ENCODE measurements around the gene NR3C1.

NR3C1 gene

DNA sequence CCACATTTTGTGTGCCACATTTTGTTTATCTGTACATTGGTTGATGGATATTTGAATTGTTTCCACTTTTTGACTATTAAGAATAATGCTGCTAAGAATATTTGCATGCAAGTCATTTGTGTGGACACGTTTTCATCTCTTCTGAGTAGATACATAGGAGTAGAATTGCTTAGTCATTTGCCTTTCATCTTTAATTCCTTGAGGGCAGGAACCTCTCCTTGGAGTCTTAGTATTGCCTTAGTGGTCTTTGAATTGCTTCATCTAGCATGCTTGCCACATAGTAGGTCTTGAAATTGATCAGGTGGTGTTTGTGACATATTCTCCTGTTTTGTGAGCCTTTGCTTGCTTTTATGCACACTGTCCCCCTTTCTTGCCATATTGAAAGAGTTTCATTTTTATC is 128.5 kb downstream of the NR3C1 start:
- DNase-seq (ENCODE audit: insufficient read length, low spot score) (no peak), FAIRE-seq (peak; percentile 65)

DNA sequence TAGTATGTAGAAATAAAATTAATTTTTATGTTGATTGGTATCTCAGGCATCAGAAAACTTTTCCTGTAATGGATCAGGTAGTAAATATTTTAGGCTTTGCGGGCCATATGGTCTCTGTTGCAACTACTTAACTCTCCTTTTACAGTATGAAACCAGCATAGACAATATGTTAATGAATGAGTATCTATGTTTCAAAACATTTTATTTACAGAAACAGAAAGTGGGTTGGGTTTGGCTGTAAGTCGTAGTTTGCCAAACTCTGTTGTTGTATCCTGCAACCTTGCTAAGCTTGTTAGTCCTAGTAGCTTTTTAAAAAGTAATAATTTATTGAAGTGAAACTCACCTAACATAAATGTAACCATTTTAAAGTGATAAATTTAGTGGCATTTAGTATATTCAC is 132.1 kb downstream of the NR3C1 start:
- DNase-seq (ENCODE audit: insufficient read length, low spot score) (no peak), FAIRE-seq (peak; percentile 70)

DNA sequence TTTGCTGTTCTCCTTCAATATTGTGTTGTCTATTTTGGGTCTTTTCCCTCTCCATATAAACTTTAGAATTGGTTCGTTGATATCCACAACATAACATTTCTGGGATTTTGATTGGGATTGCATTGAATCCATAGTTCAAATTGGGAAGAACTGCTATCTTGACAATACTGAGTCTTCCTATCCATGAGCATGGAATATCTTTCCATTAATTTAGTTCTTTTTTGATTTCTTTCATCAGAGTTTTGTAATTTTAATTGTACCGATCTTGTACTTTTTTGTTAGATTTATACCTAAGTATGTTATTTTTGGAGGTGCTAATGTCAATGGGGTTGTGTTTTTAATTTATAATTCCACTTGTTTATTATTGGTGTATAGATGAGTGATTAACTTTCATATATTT is 135.1 kb downstream of the NR3C1 start:
- no peak for DNase-seq (ENCODE audit: insufficient read length, low spot score)
- no peak for FAIRE-seq

DNA sequence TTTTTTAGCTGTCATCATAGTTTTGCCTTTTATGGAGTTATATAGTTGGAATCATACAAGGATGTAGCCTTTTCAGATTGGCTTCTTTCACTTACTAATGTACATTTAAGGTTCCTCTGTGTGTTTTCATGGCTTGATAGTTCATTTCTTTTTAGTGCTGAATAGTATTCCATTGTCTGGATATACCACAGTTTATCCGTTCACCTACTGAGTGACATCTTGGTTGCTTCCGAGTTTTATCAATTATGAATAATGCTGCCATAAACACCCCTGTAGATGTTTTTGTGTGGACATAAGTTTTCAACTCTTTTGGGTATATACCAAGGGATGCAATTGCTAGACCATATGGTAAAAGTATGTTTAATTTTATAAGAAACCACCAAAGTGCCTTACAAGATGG is 136.3 kb downstream of the NR3C1 start:
- FAIRE-seq, result no peak
- DNase-seq (ENCODE audit: insufficient read length, low spot score), result no peak

DNA sequence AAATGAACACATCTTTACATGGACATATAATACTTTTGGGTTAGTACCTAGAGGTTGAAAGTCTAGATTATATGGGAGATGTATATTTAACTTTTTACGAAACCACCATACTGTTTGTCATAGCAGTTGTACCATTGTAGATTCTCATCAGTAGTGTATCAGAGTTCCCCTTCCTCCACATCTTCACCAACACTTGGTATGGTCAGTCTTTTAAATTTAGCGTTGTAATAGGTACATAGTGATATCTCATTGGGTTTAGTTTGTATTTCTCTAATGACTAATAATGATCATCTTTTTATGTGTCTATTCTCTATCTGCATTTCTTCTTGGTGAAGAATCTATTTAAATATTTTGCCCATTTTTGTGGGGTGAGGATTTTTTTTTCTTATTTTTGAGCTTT is 137.5 kb downstream of the NR3C1 start:
- DNase-seq (ENCODE audit: insufficient read length, low spot score) (no peak), FAIRE-seq (no peak)

DNA sequence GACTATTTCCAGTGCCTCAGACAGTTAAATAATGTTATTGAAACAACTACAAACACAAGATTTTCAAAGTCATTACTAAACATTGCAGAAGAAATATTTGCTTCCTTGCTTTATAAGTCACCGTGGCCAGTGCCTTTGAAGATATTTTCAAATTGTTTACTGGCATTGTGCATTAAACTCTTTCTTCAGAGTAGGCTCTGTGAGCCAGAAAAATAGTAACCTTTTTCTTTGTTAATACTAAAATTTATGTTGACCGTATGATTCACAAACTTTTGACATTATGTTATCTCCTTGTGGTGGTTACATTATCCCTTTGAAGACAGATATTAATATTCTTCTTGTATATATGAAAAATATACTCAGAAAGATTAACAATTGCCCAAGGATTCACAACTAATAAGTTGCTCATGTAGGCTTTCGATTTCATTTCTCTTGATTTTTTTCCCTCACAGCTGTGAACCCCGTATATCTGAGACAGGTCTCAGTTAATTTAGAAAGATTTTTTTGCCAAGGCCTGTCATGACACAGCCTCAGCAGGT is 140.1 kb downstream of the NR3C1 start:
- no peak for FAIRE-seq
- no peak for DNase-seq (ENCODE audit: insufficient read length, low spot score)

DNA sequence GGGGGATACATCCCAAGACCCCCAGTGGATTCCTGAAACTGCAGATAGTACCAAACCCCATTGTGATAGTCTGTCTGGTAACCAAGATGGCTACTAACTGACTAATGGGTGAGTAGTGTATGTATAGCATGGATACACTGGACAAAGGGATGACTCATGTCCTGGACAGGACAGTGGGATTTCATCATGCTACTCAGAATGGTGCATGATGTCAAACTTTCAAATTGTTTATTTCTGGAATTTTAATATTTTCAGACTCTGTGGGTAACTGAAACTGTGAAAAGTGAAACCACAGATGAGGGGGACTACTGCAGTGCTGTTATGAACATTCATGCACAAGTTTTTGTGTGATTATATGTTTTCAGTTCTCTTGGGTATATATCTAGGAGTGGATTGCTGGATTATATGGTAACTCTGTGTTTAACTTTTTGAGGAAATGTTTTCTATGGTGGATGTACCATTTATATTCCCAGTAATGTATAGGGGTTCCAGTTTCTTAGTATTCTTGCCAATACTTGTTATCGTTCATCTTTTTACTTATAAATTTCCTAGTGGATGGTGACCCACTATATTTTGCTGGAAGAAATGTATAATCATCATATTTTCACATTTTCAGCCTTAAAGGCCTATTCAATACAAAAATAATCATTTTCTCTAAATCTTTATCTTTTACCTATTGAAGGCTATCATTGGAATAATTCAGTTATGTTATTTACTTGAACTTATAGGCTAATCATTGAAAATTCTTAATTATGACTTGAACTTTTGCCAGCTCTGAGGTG is 140.9 kb downstream of the NR3C1 start:
- FAIRE-seq, result peak; percentile 68
- DNase-seq (ENCODE audit: insufficient read length, low spot score), result no peak

DNA sequence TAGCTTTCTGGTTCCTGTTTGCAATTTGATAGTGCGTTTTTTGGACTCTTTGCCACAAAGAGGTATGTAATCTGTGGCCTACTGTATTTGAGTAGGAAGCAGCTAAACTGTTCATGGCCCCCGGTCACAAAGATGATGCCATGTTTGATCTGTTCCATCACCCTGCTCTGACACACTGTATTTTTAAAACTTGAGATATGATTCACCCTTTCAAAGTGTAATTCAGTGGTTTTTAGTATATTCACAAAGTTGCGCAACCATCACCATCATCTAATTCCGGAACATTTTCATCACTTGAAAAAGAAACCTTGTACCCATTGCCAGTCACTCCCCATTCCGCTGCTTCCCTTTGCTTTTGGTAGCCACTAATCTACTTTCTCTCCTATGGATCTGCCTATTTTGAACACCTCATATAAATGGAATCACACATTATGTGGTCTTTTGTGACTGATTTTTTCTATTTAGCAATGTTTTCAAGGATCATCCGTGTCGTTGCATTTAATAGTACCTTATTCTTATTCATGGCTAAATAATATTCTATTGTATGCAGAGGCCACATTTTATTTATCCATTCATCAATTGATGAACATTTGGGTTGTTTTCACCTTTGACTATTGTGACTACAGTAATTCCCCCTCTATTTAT is 141.6 kb downstream of the NR3C1 start:
- DNase-seq (ENCODE audit: insufficient read length, low spot score), result no peak
- peak; percentile 59 for FAIRE-seq

DNA sequence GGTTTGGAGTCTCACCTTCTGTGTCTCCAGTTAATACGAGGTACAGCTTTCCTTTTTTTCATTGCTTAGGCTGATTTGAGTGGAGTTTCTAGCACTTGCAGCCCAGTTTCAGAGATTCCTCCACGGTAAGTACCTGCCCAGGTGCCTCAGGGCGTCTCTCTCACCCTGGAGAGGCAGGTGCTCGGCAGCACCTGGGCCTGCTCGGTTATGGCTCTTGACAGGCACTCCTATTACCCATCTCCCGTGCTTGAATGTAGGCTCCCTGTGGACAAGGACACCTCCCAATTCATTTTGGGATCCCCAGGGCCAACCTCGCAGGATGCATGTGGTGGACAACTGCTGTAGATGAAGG is 144.3 kb downstream of the NR3C1 start:
- DNase-seq (ENCODE audit: insufficient read length, low spot score) (no peak), FAIRE-seq (no peak)

DNA sequence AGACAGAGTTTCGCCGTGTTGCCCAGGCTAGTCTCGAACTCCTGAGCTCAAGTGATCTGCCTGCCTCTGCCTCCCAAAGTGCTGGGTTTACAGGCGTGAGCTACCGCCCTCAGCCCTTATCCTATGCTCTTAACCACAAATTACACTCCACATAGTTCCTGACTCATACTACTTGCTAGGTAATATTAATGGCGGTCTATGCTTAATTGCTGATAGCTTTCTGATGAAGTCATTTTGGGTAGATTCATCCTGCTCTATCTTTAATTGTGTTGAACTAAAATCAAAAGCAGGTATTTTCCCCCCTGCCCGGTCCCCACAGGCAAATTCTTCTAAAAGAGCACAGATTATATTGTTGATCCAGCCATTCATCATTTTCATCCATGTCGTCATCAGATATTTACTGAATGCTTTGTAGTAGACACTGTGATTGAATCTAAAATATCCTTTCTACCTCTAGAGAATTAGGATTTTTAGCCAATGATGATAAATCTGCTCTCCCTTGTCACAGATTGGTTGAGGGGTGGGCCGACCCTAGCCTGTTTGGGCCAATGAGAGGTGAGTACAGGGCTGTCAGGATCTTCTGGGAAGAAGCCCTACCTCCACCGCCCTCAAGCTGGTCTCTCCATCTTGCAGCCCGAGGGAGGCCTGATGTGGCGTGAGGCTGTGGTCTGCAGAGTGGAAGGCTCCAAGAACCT is 144.8 kb downstream of the NR3C1 start:
- FAIRE-seq (no peak), DNase-seq (ENCODE audit: insufficient read length, low spot score) (no peak)

DNA sequence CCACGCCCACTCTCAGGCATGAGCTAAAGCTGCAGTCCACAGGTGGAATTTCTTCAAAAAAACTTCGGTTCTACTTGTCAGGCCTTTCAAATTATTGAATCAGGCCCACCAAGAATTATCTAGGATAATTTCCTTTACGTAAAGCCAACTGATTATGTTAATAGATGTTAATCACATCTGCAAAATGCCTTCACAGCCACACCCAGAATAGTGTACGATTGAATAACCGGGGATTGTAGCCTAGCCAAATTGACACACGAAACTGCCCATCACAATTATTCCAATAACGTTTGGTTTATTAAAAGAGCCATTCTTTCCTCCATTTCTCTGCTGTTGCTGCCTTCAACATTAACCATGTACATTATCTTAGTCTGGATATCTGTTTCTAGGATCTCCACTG is 148.7 kb downstream of the NR3C1 start:
- FAIRE-seq (no peak), DNase-seq (ENCODE audit: insufficient read length, low spot score) (no peak)

DNA sequence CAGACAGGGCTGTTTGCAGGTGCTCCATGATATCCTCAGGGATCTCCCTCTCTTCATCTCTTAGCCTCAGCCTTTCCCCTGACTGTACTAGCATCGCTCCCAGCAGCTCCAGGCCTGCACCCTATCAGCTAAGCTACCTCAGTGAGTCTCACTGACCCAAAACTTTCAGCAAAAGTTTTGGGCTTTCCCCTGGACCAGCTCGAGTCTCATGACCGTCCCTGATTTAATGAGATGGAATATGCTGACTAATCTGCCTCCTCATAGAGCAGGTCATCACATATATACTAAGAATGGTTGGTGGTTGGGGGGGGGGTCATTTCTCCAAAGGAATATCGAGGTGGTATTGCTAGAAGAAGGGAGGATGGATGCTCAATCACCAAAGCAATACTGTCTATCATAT is 151.5 kb downstream of the NR3C1 start:
- no peak for DNase-seq (ENCODE audit: insufficient read length, low spot score)
- no peak for FAIRE-seq

DNA sequence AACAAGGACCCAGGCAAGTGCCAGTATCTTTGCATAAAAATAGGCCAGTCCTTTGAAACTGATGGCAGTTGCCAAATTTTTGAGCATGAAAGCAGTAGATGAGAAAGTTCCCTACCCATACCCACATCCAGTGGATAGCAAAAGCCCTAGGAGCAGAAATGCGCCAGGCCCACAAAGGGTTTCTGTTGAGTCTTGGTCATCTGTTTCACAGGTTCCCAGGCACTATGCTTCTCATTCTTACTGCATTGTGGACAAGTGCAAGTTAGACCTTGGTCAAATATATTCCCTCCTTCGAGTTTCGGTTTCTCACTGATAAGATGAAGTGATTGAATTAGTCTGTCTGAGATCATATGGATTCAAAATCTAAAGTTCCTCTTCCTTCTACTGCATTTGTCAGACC is 152.3 kb downstream of the NR3C1 start:
- DNase-seq (ENCODE audit: insufficient read length, low spot score) (no peak), FAIRE-seq (peak; percentile 47)

DNA sequence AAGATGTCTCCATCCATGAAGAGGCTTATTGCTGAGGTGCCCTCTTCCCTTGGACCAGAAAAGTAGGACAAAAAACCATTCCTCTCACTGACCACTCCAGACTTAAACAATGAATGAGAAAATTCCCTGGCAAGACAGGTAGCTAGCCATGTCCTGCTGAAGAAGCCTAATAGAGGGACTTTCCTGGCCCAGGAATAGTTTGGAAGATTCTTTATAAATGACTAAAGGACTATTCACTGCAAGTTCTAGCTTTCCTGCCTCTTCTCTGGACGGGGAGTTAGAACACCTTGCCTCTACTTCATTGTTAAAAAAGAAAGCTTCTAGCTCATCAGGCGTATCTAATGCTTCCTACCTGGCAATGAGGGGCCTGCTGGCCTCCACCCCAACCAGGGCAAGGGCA is 153.6 kb downstream of the NR3C1 start:
- no peak for FAIRE-seq
- no peak for DNase-seq (ENCODE audit: insufficient read length, low spot score)

DNA sequence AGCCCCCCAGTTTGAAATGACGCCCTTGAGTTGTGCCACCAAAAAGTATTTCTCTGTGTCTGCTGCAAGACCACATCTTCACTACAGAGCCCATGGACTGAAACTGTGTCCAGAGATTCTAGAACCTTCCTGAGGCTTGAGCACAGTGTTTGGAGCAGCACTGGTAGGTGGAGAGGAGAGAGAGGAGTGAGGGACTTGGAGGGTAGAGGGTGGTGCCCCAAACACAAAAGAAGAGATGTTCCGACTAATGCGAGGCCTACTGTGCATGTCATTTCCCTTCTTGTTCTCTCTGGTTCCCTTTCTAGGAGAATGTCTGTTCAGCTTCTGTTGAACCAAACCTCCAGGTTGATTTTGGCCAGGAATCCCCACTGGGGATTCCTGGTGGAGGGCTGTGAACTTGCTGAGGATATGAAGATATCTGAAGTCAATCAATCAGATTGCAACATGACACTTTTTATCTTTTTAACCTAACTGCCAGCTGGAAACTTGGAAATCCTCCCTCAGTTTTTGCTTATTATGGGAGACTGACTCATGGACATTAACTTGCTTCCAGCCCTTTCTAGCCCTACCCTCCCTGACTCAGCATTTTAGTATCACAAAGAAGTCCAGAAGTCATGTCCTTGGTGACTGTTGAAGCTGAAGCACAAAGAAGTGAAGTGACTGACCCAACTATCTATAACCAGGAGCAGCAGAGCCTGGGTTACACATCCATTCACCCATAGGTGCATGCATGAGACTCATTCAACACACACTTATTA is 154.5 kb downstream of the NR3C1 start:
- DNase-seq (ENCODE audit: insufficient read length, low spot score) (no peak), FAIRE-seq (no peak)

DNA sequence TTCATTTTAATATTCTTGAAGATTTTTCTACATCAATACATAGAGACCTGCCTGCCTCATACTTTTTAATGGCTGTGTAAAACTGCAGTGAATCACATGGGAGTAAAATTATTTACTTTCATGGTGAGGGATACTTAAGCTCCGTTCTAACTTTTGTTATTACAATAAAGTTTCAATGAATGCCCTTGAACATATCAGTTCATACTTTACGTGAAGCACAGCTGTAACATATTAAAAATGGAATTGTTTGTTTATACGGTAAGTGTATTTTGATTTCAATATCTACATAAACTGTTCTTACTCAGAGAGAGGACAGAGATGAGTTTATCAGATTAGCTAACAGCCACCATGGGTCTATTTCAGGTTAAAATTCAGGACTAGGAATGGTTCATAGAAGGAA is 155.1 kb downstream of the NR3C1 start:
- DNase-seq (ENCODE audit: insufficient read length, low spot score), result no peak
- FAIRE-seq, result no peak

DNA sequence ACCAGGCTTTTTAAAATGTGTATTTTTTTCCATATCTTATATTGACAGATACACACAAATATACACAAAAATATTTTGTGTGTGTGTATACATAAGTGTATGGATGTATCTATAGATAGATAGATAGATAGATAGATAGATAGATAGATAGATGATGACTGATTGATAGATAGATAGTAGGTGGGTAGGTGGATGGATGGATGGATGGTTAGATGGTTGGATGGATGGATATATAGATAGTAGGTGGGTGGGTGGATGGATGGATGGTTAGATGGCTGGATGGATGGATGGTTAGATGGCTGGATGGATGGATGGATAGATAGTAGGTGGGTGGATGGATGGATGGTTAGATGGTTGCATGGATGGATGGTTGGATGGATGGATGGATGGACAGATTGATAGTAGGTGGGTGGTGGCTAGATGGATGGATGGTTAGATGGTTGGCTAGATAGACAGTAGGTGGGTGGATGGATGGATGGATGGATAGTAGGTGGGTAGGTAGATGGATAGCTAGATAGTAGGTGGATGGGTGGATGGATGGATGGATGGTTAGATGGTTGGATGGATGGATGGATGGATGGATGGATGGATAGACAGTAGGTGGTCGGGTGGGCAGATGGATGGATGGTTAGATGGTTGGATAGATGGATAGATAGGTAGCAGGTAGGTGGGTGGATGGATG is 156.2 kb downstream of the NR3C1 start:
- FAIRE-seq (no peak), DNase-seq (ENCODE audit: insufficient read length, low spot score) (no peak)

DNA sequence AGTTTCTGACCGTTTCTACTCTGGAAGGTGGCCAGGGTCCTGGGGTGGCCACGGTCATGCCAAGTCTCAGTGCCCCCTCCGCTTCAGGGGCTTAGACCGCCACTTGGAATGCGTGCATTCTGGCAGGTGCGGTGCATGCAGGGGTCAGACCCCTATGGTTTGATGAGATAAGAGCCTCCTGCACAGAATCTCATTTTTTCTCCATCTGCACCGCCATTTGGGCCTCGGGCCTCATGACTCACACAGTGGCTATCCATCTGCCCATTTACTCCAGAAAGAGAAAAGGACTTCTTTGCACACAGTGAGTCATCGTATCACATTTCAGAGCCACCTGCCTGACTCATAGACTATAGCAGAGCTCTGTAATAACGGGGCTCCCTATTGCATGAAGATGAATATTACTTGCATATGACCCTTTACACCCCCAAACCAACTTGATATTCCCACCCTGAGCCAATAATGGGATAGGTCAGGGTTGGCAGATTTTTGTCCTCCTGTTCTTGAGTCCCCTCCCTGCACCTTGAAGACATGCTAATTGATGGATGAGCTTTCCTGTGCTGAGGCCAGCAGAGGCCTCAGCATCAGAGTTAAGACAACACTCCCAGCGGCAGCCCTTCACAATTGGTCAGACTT is 157.4 kb downstream of the NR3C1 start:
- no peak for DNase-seq (ENCODE audit: insufficient read length, low spot score)
- no peak for FAIRE-seq

DNA sequence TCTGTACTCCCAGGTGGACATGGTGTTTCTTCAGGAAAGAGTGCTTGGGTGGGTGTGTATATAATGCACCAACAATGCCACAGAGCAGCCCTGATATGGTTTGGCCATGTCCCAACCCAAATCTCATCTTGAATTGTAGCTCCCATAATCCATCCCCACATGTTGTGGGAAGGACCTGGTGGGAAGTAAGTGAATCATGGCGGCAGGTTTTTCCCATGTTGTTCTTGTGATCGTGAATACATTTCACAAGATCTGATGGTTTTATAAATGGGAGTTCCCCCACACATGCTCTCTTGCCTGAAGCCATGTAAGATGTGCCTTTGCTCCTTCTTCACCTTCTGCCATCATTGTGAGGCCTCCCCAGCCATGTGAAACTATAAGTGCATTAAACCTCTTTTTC is 158.5 kb downstream of the NR3C1 start:
- DNase-seq (ENCODE audit: insufficient read length, low spot score) (no peak), FAIRE-seq (no peak)
